DOHH2 (cell line): ENCODE results near the gene GPR141.

Source experiments
- H3F3A ChIP-seq: fragments of 200-600 bp; sonication (generic), shearing (Covaris generic); 2 replicates; pipeline ENCODE4 v1.6.0; 2016; ENCODE audit warnings: antibody characterized with exemption, mild to moderate bottlenecking; ENCODE audit not compliant: control insufficient read depth, insufficient read depth
- H3K27ac ChIP-seq: fragments of 200-600 bp; sonication (generic); 2 replicates; pipeline ENCODE4 v1.5.1; 2014; ENCODE audit warnings: low read depth, mild to moderate bottlenecking, low read length, moderate library complexity
- H3K27me3 ChIP-seq: fragments of 200-600 bp; sonication (generic); 2 replicates; pipeline ENCODE4 v1.6.1; 2014; ENCODE audit warnings: mild to moderate bottlenecking, low read length, mixed read lengths; ENCODE audit not compliant: control insufficient read depth
- H3K36me3 ChIP-seq: fragments of 200-600 bp; sonication (generic); 2 replicates; pipeline ENCODE4 v1.6.1; 2014; ENCODE audit warnings: mild to moderate bottlenecking, low read length, moderate library complexity, mixed read lengths; ENCODE audit not compliant: control insufficient read depth
- H3K4me1 ChIP-seq: fragments of 200-600 bp; sonication (generic); 2 replicates; pipeline ENCODE4 v1.6.1; 2014; ENCODE audit warnings: mild to moderate bottlenecking, low read length, mixed read lengths; ENCODE audit not compliant: control insufficient read depth
- H3K4me2 ChIP-seq: fragments of 200-600 bp; sonication (generic); 2 replicates; pipeline ENCODE4 v1.6.0; 2014; ENCODE audit warnings: mild to moderate bottlenecking, low read length, moderate library complexity
- H3K4me3 ChIP-seq: fragments of 200-600 bp; sonication (generic); 2 replicates; pipeline ENCODE4 v1.5.1; 2014; ENCODE audit warnings: mild to moderate bottlenecking, low read length, mixed read lengths
- H3K79me2 ChIP-seq: fragments of 200-600 bp; sonication (generic); 2 replicates; pipeline ENCODE4 v1.6.1; 2014; ENCODE audit warnings: mild to moderate bottlenecking, low read length, mixed read lengths; ENCODE audit not compliant: control insufficient read depth
- H3K9me2 ChIP-seq: fragments of 200-600 bp; sonication (generic); replicated peaks from 2 replicates; pipeline ENCODE4 v1.6.1; 2014; ENCODE audit warnings: mild to moderate bottlenecking, low read length, mixed read lengths; ENCODE audit not compliant: control insufficient read depth
- H3K9me3 ChIP-seq: fragments of 200-600 bp; sonication (generic); 2 replicates; pipeline ENCODE4 v1.6.1; 2014; ENCODE audit warnings: antibody characterized with exemption, low read length, mixed read lengths; ENCODE audit not compliant: control insufficient read depth, insufficient read depth
- H4K20me1 ChIP-seq: fragments of 200-600 bp; sonication (generic); 2 replicates; pipeline ENCODE4 v1.6.0; 2014; ENCODE audit warnings: low read depth, mild to moderate bottlenecking, antibody characterized with exemption, low read length, moderate library complexity; ENCODE audit not compliant: control insufficient read depth, insufficient read depth
- EZH2phosphoT487 ChIP-seq: fragments of 200-600 bp; sonication (generic); IDR thresholded peaks from 2 replicates; pipeline ENCODE4 v1.6.1; 2017; ENCODE audit warnings: borderline replicate concordance, mild to moderate bottlenecking, antibody characterized with exemption, low read length, moderate library complexity, mixed read lengths
- TF ChIP-seq, protein P1 (sequence below): fragments of 200-600 bp; sonication (generic); IDR thresholded peaks from one replicate; pipeline ENCODE4 v1.5.1; 2014; ENCODE audit warnings: antibody characterized with exemption, mild to moderate bottlenecking, low read depth, low read length; ENCODE audit not compliant: poor library complexity, severe bottlenecking

GPR141 gene

DNA sequence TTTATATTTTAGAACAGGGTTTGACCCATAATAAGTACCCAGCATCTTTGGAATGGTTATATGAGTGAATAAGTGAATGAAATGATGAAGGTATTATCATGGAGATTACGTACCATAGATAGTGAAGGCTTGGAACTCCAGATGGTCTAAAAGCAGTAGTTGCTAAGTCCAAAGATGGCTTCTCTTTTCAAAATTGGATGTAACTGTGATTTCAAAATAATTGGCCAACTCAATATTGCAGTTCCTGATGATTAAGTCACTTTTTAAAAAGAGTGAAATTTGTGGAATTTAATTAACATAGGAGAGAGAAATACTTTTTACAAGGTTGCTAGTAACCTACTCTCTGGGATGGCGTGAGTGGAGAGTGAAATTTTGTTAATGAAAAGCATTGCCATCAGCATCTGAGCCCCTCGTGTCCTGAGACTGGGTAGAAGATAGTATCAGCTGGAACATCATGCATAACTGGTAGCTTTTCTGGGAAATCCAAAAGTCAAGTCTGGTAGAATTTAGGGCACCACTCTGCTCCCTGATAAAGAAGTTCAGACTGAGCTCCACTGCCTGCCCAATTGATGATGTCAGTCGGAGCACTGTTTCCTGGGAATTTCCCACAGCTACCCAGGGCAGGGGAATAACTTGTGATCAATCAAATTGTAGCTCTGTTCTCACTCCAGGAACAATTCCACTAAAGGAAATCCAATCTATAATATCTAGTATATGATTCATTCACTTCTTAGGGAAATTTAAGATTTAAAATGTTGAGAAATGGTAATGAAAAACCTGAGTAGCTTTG is 3.2 kb downstream of the GPR141 start:
- Histone ChIP-seq H3K9me2 (no peaks in the 10 kb centered on the region), H4K20me1 (no peaks in the 10 kb centered on the region), H3K27ac (no peak overlapping the region)

DNA sequence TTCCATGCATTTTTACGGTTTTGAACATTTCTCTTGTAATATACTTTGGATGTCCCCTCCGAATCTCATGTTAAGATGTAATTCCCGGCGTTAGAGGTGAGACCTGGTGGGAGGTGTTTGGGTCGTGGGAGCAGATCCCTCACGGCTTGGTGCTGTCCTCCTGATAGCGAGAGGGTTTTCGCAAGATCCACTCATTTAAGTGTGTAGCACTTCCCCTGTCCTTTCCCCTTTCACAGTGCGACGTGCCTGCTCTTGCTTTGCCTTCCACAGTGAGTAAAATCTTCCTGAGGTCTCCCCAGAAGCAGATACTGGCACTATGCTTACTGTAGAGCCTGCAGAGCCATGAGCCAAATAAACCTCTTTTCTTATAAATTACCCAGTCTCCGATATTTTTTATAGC is 6.6 kb downstream of the GPR141 start:
- no peak overlapping the region for H3K27ac ChIP-seq
- no peak overlapping the region for H3K4me3 ChIP-seq
- no peaks in the 10 kb centered on the region for H4K20me1 ChIP-seq
- H3K27me3 ChIP-seq = no peaks in the 10 kb centered on the region
- H3F3A ChIP-seq = no peaks in the 10 kb centered on the region
- no peaks in the 10 kb centered on the region for H3K4me1 ChIP-seq
- H3K79me2 ChIP-seq = no peaks in the 10 kb centered on the region
- no peaks in the 10 kb centered on the region for H3K9me3 ChIP-seq
- no peak for TF ChIP-seq EZH2phosphoT487
- TF ChIP-seq, protein P1, sequence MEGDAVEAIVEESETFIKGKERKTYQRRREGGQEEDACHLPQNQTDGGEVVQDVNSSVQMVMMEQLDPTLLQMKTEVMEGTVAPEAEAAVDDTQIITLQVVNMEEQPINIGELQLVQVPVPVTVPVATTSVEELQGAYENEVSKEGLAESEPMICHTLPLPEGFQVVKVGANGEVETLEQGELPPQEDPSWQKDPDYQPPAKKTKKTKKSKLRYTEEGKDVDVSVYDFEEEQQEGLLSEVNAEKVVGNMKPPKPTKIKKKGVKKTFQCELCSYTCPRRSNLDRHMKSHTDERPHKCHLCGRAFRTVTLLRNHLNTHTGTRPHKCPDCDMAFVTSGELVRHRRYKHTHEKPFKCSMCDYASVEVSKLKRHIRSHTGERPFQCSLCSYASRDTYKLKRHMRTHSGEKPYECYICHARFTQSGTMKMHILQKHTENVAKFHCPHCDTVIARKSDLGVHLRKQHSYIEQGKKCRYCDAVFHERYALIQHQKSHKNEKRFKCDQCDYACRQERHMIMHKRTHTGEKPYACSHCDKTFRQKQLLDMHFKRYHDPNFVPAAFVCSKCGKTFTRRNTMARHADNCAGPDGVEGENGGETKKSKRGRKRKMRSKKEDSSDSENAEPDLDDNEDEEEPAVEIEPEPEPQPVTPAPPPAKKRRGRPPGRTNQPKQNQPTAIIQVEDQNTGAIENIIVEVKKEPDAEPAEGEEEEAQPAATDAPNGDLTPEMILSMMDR = no peak
- H3K36me3 ChIP-seq = no peaks in the 10 kb centered on the region
- H3K4me2 ChIP-seq = no peak overlapping the region
- H3K9me2 ChIP-seq = no peaks in the 10 kb centered on the region

More for the DNA sequence above, 3.2 kb downstream of the GPR141 start:
- H3K27me3 ChIP-seq = 0 out of 2 replicates have a peak, but pooled peaks cover 6% of the 10 kb centered on the region
- H3K9me3 ChIP-seq = no peaks in the 10 kb centered on the region
- no peaks in the 10 kb centered on the region for H3K36me3 ChIP-seq
- H3K4me2 ChIP-seq = no peak overlapping the region
- TF ChIP-seq, protein P1 = no peak
- no peak for TF ChIP-seq EZH2phosphoT487
- peaks cover 15% of the 10 kb centered on the region for H3K4me1 ChIP-seq
- no peaks in the 10 kb centered on the region for H3K79me2 ChIP-seq
- no peak overlapping the region for H3K4me3 ChIP-seq
- H3F3A ChIP-seq = no peaks in the 10 kb centered on the region; the same call in 1 of the 2 replicates

DNA sequence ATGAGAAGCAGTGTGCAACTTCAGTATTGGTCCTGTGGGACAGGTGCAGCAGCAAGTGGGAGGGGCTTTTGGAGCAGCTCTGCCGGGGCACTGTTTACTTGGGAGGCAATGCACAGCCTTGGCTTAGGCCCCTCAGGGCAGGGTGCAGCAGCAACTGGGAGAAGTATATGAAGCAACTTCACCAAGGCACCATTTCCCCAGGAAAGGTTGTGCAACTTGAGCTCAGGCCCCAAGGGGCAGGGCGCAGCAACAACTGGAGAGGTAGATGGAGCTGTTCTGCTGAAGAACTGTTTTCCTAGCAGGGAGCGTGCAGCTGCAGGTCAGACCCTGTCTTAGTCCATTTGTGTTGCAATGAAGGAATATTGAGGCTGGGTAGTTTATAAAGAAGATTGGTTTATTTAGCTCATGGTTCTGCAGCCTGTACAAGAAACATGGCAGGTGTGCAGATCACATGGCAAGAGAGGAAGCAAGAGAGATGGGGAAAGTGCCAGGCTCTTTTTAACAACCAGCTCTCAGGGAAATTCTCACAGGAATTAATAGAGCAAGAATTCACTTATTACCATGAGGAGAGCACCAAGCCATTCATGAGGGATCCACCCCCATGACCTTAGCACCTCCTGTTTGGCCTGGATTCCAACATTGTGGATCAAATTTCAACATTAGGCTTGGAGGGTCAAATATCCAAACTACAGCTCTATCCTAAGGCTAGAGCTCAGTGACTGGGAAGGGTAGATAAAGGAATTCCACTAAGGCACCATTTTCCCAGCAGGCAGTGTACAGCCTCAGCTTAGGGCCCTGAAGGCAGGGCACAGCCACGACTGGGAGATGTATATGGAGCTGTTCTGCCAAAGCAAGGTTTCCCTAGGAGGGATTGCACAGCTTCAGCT is 10.9 kb downstream of the GPR141 start:
- TF ChIP-seq EZH2phosphoT487 = no peak
- TF ChIP-seq, protein P1 = no peak
- no peak overlapping the region for H3K4me2 ChIP-seq
- H3K4me3 ChIP-seq = no peak overlapping the region

More for the DNA sequence above, 10.9 kb downstream of the GPR141 start:
- H3K27ac ChIP-seq = no peak overlapping the region
- no peaks in the 10 kb centered on the region for H3K79me2 ChIP-seq
- H3K4me1 ChIP-seq = no peaks in the 10 kb centered on the region
- H3K36me3 ChIP-seq = no peaks in the 10 kb centered on the region
- H3K9me3 ChIP-seq = no peaks in the 10 kb centered on the region
- H3F3A ChIP-seq = no peaks in the 10 kb centered on the region
- H3K27me3 ChIP-seq = no peaks in the 10 kb centered on the region
- H4K20me1 ChIP-seq = no peaks in the 10 kb centered on the region
- H3K9me2 ChIP-seq = no peaks in the 10 kb centered on the region
